Peyer's patch (tissue), 4 donors: ENCODE measurements around the gene ZNF804A. TPM values are rescaled to one million over a fixed set of nuclear protein-coding genes. Genes with fewer than 3 reads are reported as not detected.

Source experiments
- DNase-seq, 3 donors: peaks; one replicate each; pipeline ENCODE4 v3.0.0-alpha.2; 2017 to 2019
- H3K27ac ChIP-seq, 4 donors: fragments of 200-600 bp; sonication (generic); one replicate each; pipeline ENCODE4 v1.5.1; 2016 to 2019
- H3K27me3 ChIP-seq, 2 donors: fragments of 200-600 bp; sonication (generic); one replicate each; pipeline ENCODE4 v1.5.1; 2019
- H3K36me3 ChIP-seq, 3 donors: fragments of 200-600 bp; sonication (generic); one replicate each; pipeline ENCODE4 v1.5.1; 2016 to 2019
- H3K4me1 ChIP-seq, 4 donors: fragments of 200-600 bp; sonication (generic); one replicate each; pipeline ENCODE4 v1.5.1; 2016 to 2019
- H3K4me3 ChIP-seq, 4 donors: fragments of 200-600 bp; sonication (generic); 1 replicate in 3 of 4; 2 replicates in 1 of 4; pipeline ENCODE4 v1.5.1; 2016 to 2019; ENCODE audit warnings: mild to moderate bottlenecking in 1 of 4
- H3K9me3 ChIP-seq, 4 donors: fragments of 200-600 bp; sonication (generic); one replicate each; pipeline ENCODE4 v1.5.1; 2016 to 2019; ENCODE audit warnings: mild to moderate bottlenecking in 1 of 4
- POLR2A ChIP-seq, 2 donors: fragments of 450-650 bp; IDR thresholded peaks; one replicate each; pipeline ENCODE4 v1.5.1; 2017; ENCODE audit warnings: antibody characterized with exemption in 2 of 2, mild to moderate bottlenecking in 2 of 2, moderate library complexity in 2 of 2
- total RNA-seq, 4 donors: library from RNA; depleted of rRNA; stranded (reverse); fragments of >200 nt; gene quantifications; one replicate each; pipeline ENCODE4 v1.1.0, GENCODE V29; 2016
- TF ChIP-seq, protein P1 (sequence below), 6 experiments: fragments of 450-650 bp in 4 of 6; fragments of 200-600 bp in 2 of 6; sonication (generic) in 1 of 6; IDR thresholded peaks; one replicate each; pipeline ENCODE4 v1.5.1; 2017 to 2019; ENCODE audit warnings: antibody characterized with exemption in 6 of 6, mild to moderate bottlenecking in 3 of 6, moderate library complexity in 1 of 6

Gene ZNF804A
- total RNA-seq, 4 donors from 2014 or later: 0.95 to 5.8 (median 2.3) TPM

DNA sequence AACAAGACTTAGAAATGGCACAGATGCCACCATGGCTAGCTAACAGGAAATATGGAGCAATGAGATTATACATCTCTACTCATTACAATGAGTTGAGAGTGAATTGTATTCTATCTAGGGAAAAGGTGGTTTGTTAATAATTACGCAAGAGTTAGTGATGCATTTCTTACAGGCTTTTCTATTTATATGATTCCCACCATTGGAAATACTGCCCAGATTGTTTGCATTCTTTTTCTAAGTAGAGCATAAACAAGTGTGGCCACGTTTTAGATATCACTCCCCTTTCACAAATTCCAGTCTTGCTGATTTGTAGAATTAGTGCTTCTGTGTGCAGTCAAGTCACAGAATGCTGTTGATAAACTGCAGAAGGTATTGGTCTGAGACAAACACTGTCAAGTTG lies 56.6 kb downstream of the ZNF804A start:
- Histone ChIP-seq H3K36me3 (no peaks in the 10 kb centered on the region), H3K4me3 (no peak overlapping the region), H3K27me3 (no peaks in the 10 kb centered on the region), H3K27ac (no peak overlapping the region), H3K4me1 (no peaks in the 10 kb centered on the region), H3K9me3 (no peaks in the 10 kb centered on the region)
- DNase-seq: no peak
- no peak for TF ChIP-seq POLR2A (IDR thresholded peaks at IDR 0.05)
- TF ChIP-seq, protein P1, sequence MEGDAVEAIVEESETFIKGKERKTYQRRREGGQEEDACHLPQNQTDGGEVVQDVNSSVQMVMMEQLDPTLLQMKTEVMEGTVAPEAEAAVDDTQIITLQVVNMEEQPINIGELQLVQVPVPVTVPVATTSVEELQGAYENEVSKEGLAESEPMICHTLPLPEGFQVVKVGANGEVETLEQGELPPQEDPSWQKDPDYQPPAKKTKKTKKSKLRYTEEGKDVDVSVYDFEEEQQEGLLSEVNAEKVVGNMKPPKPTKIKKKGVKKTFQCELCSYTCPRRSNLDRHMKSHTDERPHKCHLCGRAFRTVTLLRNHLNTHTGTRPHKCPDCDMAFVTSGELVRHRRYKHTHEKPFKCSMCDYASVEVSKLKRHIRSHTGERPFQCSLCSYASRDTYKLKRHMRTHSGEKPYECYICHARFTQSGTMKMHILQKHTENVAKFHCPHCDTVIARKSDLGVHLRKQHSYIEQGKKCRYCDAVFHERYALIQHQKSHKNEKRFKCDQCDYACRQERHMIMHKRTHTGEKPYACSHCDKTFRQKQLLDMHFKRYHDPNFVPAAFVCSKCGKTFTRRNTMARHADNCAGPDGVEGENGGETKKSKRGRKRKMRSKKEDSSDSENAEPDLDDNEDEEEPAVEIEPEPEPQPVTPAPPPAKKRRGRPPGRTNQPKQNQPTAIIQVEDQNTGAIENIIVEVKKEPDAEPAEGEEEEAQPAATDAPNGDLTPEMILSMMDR (IDR thresholded peaks at IDR 0.05): no peak

DNA sequence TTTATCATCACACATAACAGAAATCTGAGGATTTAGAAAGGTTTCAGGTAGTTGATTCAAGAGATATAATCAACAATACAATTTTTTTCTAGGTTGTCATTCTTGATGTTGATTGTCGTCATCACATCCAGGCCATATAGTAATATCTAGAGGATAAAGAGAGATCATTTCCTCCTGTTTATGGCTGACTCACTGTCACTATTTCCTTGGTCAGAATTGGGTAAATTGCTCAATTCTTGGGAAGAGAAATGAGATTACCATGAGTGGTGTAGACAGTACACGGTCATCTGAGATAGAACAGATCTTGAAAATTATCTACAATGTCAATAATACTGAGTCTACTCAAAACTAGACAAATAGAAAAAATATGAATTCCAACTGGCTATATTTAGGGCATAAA lies 78.8 kb downstream of the ZNF804A start:
- no peak overlapping the region for H3K27ac ChIP-seq
- H3K4me3 ChIP-seq: no peak overlapping the region
- H3K9me3 ChIP-seq: no peaks in the 10 kb centered on the region
- no peak for TF ChIP-seq POLR2A (IDR thresholded peaks at IDR 0.05)
- TF ChIP-seq, protein P1 (IDR thresholded peaks at IDR 0.05): no peak
- no peaks in the 10 kb centered on the region for H3K27me3 ChIP-seq
- no peaks in the 10 kb centered on the region for H3K4me1 ChIP-seq
- no peak for DNase-seq
- no peaks in the 10 kb centered on the region for H3K36me3 ChIP-seq

DNA sequence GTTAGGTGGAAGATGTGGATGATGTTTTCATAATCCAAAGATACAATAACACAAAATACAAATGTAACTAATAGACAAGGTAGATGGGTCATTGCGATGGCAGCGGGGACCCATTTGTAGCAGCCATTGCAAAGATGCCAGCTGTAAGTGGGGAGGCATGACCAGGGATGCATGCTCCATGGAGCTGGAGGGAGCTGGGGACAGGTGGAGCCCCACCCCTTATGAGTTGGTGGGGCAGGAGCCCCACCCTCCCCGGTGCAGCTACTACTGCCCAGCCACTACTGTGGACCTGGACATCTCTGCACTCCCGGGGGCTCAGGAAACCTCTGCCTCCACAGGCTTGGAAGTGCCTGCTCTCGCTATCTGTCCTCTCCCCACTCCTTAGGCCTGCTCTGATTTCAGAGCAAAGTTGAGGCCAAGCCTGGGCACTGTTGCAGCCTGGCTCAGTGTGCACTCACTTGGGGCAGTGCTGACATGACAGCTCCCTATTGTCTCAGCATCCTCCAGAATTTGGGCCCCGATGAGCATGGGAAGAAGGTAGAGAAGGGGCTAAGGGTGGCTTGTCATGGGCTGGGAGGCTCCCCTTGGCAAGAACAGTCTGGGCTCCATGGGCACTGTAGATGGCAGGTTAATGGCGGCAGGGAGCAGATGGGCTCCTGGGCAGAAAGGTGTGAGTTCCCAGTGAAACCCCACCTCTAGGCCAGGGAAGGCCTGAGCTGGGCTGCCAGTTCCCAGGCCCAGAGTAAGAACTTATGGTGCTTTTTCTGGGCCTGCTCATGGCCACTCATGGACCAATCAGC lies 81.1 kb downstream of the ZNF804A start:
- Histone ChIP-seq H3K27me3 (no peaks in the 10 kb centered on the region), H3K4me3 (no peak overlapping the region), H3K4me1 (no peaks in the 10 kb centered on the region), H3K9me3 (no peaks in the 10 kb centered on the region), H3K36me3 (no peaks in the 10 kb centered on the region), H3K27ac (no peak overlapping the region)
- TF ChIP-seq POLR2A (IDR thresholded peaks at IDR 0.05): no peak
- TF ChIP-seq, protein P1 (IDR thresholded peaks at IDR 0.05): no peak
- no peak for DNase-seq

DNA sequence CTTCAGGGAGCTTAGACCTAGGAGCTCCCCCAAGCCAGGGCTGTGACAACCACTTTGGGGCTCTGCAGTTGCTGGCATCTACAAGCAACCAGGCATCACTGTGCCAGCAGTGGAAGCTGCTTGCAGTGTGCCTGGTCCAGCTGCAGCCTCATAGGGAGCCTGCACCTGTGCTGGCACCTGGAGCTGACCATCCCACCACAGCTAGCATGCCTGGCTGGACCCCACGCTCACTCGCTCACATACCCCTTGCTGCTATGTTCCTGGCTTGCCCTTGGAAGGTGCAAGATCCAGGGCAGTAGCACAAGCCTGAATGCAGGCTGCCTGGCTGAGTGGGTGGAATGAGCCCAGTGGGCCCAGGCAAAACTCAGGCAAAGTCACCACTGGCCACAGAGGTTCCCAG lies 82.5 kb downstream of the ZNF804A start:
- Histone ChIP-seq H3K4me1 (no peaks in the 10 kb centered on the region), H3K36me3 (no peaks in the 10 kb centered on the region), H3K27ac (no peak overlapping the region), H3K9me3 (no peaks in the 10 kb centered on the region), H3K4me3 (no peak overlapping the region), H3K27me3 (no peaks in the 10 kb centered on the region)
- TF ChIP-seq, protein P1 (IDR thresholded peaks at IDR 0.05): no peak
- no peak for TF ChIP-seq POLR2A (IDR thresholded peaks at IDR 0.05)
- DNase-seq: no peak

DNA sequence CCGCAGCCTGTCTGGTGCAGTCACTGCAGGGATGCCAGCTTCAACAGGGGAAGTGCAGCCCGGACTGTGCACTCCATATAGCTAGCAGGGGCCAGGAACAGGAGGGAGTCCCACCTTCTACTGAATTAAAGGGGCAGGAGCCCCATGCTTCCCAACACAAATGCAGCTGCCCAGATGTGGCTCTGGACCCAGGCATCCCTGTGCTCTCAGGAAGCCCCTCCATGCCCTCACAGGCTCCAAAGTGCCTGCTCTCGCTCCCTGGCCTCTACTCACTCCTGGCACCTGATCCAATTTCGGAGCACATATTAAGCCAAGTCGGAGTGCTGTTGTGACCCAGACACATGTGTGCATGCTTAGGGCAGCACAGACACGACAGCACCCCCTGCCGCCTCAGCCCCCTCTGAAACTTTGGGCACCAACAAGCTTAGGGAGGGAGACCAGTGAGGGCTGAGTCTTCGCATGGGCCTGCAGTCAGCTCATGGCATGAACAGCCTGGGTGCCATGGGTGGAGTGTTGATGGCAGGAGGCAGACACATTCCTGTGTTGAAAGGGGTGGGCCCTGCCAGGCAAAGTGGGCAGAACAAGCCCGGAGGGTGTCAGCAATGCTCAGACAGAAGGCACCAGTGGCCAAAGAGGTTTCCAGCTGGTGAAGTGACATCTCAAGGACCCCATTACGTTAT lies 83.5 kb downstream of the ZNF804A start:
- Histone ChIP-seq H3K27ac (no peak overlapping the region), H3K9me3 (no peaks in the 10 kb centered on the region), H3K36me3 (no peaks in the 10 kb centered on the region), H3K4me1 (no peaks in the 10 kb centered on the region), H3K27me3 (no peaks in the 10 kb centered on the region), H3K4me3 (no peak overlapping the region)
- no peak for DNase-seq
- TF ChIP-seq POLR2A (IDR thresholded peaks at IDR 0.05): no peak
- TF ChIP-seq, protein P1 (IDR thresholded peaks at IDR 0.05): no peak
